Measurements from ENCODE around the gene SMIM35.

The SMIM35 gene

GRCh38 chr11:118117790-118118601, 31.2 kb upstream of the SMIM35 start:
- H3K4me3 Mint-ChIP-seq = peak overlapping the region in 1 of 2 donors; percentile 35
- H3K9me3 Mint-ChIP-seq = peaks cover 0 to 1% of the 10 kb centered on the region in 2 donors
- ATAC-seq (replicated peaks) (peak; percentile 88 to 90), DNase-seq (no peak)
- no peaks in the 10 kb centered on the region for H3K36me3 Mint-ChIP-seq
- H3K27me3 Mint-ChIP-seq = peaks cover 14 to 21% of the 10 kb centered on the region in 2 donors
- peaks cover 10 to 31% of the 10 kb centered on the region in 2 donors for H3K4me1 Mint-ChIP-seq
- no peak overlapping the region for H3K27ac Mint-ChIP-seq

GRCh38 chr11:118115048-118115447, 28.3 kb upstream of the SMIM35 start:
- H3K4me1 Mint-ChIP-seq = peaks cover 10 to 31% of the 10 kb centered on the region in 2 donors
- H3K9me3 Mint-ChIP-seq = no peaks in the 10 kb centered on the region
- H3K27ac Mint-ChIP-seq = no peak overlapping the region
- H3K36me3 Mint-ChIP-seq = no peaks in the 10 kb centered on the region
- ATAC-seq (replicated peaks) (no peak), DNase-seq (no peak)
- H3K27me3 Mint-ChIP-seq = peaks cover 30 to 35% of the 10 kb centered on the region in 2 donors
- H3K4me3 Mint-ChIP-seq = no peak overlapping the region

GRCh38 chr11:118114266-118114665, 27.5 kb upstream of the SMIM35 start:
- H3K4me3 Mint-ChIP-seq = no peak overlapping the region
- peaks cover 10 to 31% of the 10 kb centered on the region in 2 donors for H3K4me1 Mint-ChIP-seq
- no peaks in the 10 kb centered on the region for H3K9me3 Mint-ChIP-seq
- ATAC-seq (replicated peaks) = no peak
- no peaks in the 10 kb centered on the region for H3K36me3 Mint-ChIP-seq
- H3K27me3 Mint-ChIP-seq = peaks cover 30 to 35% of the 10 kb centered on the region in 2 donors
- no peak overlapping the region for H3K27ac Mint-ChIP-seq
- no peak for DNase-seq

GRCh38 chr11:118112711-118113430, 26.1 kb upstream of the SMIM35 start:
- Mint-ChIP-seq H3K36me3 (no peaks in the 10 kb centered on the region), H3K9me3 (no peaks in the 10 kb centered on the region), H3K4me1 (peaks cover 6 to 18% of the 10 kb centered on the region in 2 donors), H3K27me3 (peaks cover 28 to 36% of the 10 kb centered on the region in 2 donors), H3K4me3 (no peak overlapping the region), H3K27ac (no peak overlapping the region)
- ATAC-seq (replicated peaks) (no peak), DNase-seq (no peak)

- no peak for ATAC-seq (replicated peaks)
- H3K9me3 Mint-ChIP-seq = no peaks in the 10 kb centered on the region
- H3K27me3 Mint-ChIP-seq = peaks cover 28 to 41% of the 10 kb centered on the region in 2 donors
- no peak for DNase-seq
- H3K27ac Mint-ChIP-seq = no peak overlapping the region
- no peak overlapping the region for H3K4me3 Mint-ChIP-seq
- peaks cover 0 to 6% of the 10 kb centered on the region in 2 donors for H3K4me1 Mint-ChIP-seq
- H3K36me3 Mint-ChIP-seq = no peaks in the 10 kb centered on the region
Observed at GRCh38 chr11:118111744-118112035, 24.9 kb upstream of the SMIM35 start.

GRCh38 chr11:118111019-118111743, 24.4 kb upstream of the SMIM35 start:
- Mint-ChIP-seq H3K4me1 (peaks cover 0 to 6% of the 10 kb centered on the region in 2 donors), H3K4me3 (no peak overlapping the region), H3K27me3 (peaks cover 28 to 43% of the 10 kb centered on the region in 2 donors), H3K27ac (no peak overlapping the region), H3K9me3 (no peaks in the 10 kb centered on the region), H3K36me3 (no peaks in the 10 kb centered on the region)
- ATAC-seq (replicated peaks) (no peak), DNase-seq (no peak)

GRCh38 chr11:118109231-118109630, 22.5 kb upstream of the SMIM35 start:
- Mint-ChIP-seq H3K4me1 (peaks cover 0 to 2% of the 10 kb centered on the region in 2 donors), H3K9me3 (no peaks in the 10 kb centered on the region), H3K36me3 (no peaks in the 10 kb centered on the region), H3K27ac (no peak overlapping the region), H3K4me3 (no peak overlapping the region), H3K27me3 (peaks cover 21 to 40% of the 10 kb centered on the region in 2 donors)
- ATAC-seq (replicated peaks) (no peak), DNase-seq (no peak)

- no peaks in the 10 kb centered on the region for H3K4me1 Mint-ChIP-seq
- peaks cover 18 to 38% of the 10 kb centered on the region in 2 donors for H3K27me3 Mint-ChIP-seq
- no peak overlapping the region for H3K4me3 Mint-ChIP-seq
- no peak for DNase-seq
- no peak overlapping the region for H3K27ac Mint-ChIP-seq
- no peaks in the 10 kb centered on the region for H3K36me3 Mint-ChIP-seq
- no peak for ATAC-seq (replicated peaks)
- no peaks in the 10 kb centered on the region for H3K9me3 Mint-ChIP-seq
Observed at GRCh38 chr11:118108513-118108912, 21.8 kb upstream of the SMIM35 start.

GRCh38 chr11:118106789-118107335, 20.1 kb upstream of the SMIM35 start:
- Mint-ChIP-seq H3K36me3 (no peaks in the 10 kb centered on the region), H3K27me3 (peaks cover 14 to 31% of the 10 kb centered on the region in 2 donors), H3K4me1 (no peaks in the 10 kb centered on the region), H3K27ac (no peak overlapping the region), H3K9me3 (no peaks in the 10 kb centered on the region), H3K4me3 (no peak overlapping the region)
- ATAC-seq (replicated peaks) (no peak), DNase-seq (no peak)

GRCh38 chr11:118105657-118106305, 19.0 kb upstream of the SMIM35 start:
- peaks cover 4 to 25% of the 10 kb centered on the region in 2 donors for H3K27me3 Mint-ChIP-seq
- no peaks in the 10 kb centered on the region for H3K9me3 Mint-ChIP-seq
- no peaks in the 10 kb centered on the region for H3K36me3 Mint-ChIP-seq
- H3K27ac Mint-ChIP-seq = no peak overlapping the region
- ATAC-seq (replicated peaks) (no peak), DNase-seq (no peak)
- no peak overlapping the region for H3K4me3 Mint-ChIP-seq
- no peaks in the 10 kb centered on the region for H3K4me1 Mint-ChIP-seq

GRCh38 chr11:118104491-118104890, 17.7 kb upstream of the SMIM35 start:
- DNase-seq (no peak), ATAC-seq (replicated peaks) (no peak)
- Mint-ChIP-seq H3K27ac (no peak overlapping the region), H3K4me3 (no peak overlapping the region), H3K9me3 (no peaks in the 10 kb centered on the region), H3K4me1 (no peaks in the 10 kb centered on the region), H3K36me3 (no peaks in the 10 kb centered on the region), H3K27me3 (peaks cover 0 to 17% of the 10 kb centered on the region in 2 donors)

GRCh38 chr11:118102721-118103261, 16.0 kb upstream of the SMIM35 start:
- H3K27ac Mint-ChIP-seq = no peak overlapping the region
- peaks cover 3 to 10% of the 10 kb centered on the region in 2 donors for H3K27me3 Mint-ChIP-seq
- H3K4me3 Mint-ChIP-seq = no peak overlapping the region
- no peaks in the 10 kb centered on the region for H3K36me3 Mint-ChIP-seq
- ATAC-seq (replicated peaks) (no peak), DNase-seq (no peak)
- H3K4me1 Mint-ChIP-seq = no peaks in the 10 kb centered on the region
- no peaks in the 10 kb centered on the region for H3K9me3 Mint-ChIP-seq

- Mint-ChIP-seq H3K36me3 (no peaks in the 10 kb centered on the region), H3K4me3 (no peak overlapping the region)
- no peak for DNase-seq
Observed at GRCh38 chr11:118100691-118101232, 14.0 kb upstream of the SMIM35 start.

More at GRCh38 chr11:118100691-118101232, 14.0 kb upstream of the SMIM35 start:
- no peaks in the 10 kb centered on the region for H3K9me3 Mint-ChIP-seq
- no peak for ATAC-seq (replicated peaks)
- H3K27ac Mint-ChIP-seq = no peak overlapping the region
- H3K27me3 Mint-ChIP-seq = peaks cover 0 to 14% of the 10 kb centered on the region in 2 donors
- H3K4me1 Mint-ChIP-seq = no peaks in the 10 kb centered on the region
